Naive thymus-derived CD4-positive, alpha-beta T cell (primary cell): ENCODE measurements around the gene TMEM86A. TPM values are rescaled to one million over a fixed set of nuclear protein-coding genes. Genes with fewer than 3 reads are reported as not detected.

Experiments used
- ATAC-seq: fragments of 150-1000 bp; cut with Tn5 transposase; 2 replicates; pipeline ENCODE4 v1.10.0; 2021; ENCODE audit warnings: mild to moderate bottlenecking, moderate library complexity
- CTCF ChIA-PET: fragments of 350-600 bp; sonication (Branson Sonifier 250); formaldehyde crosslinking; loops from one replicate; lab custom pipeline; 2021; ENCODE audit warnings: antibody characterized with exemption; lab: Charles Lee
- POLR2A ChIA-PET: fragments of 350-600 bp; sonication (Branson Sonifier 250); formaldehyde crosslinking; loops from one replicate; lab custom pipeline; 2021; ENCODE audit warnings: antibody characterized with exemption, inconsistent platforms; lab: Charles Lee
- DNase-seq, 9 donors: peaks; one replicate each; pipeline versions ENCODE4 v3.0.0 to v3.0.0-alpha.2; 2020 to 2022; ENCODE audit warnings: mixed read lengths in 1 of 9
- H3K27ac ChIP-seq: one replicate; pipeline ENCODE4 v1.7.0; 2013; ENCODE audit warnings: mild to moderate bottlenecking, low read depth, low read length, moderate library complexity
- H3K27me3 ChIP-seq, 2 donors: one replicate each; pipeline ENCODE4 v1.7.0; 2013; ENCODE audit warnings: low read length in 2 of 2, mild to moderate bottlenecking in 2 of 2, moderate library complexity in 2 of 2; ENCODE audit not compliant: control insufficient read depth in 2 of 2, insufficient read depth in 2 of 2
- H3K36me3 ChIP-seq, 3 experiments: 1 replicate in 2 of 3; 2 replicates in 1 of 3; pipeline ENCODE4 v1.7.0; 2013; ENCODE audit warnings: low read length in 3 of 3, mild to moderate bottlenecking in 3 of 3, moderate library complexity in 1 of 3; ENCODE audit not compliant: insufficient read depth in 3 of 3, control insufficient read depth in 2 of 3
- H3K4me1 ChIP-seq, 2 donors: one replicate each; pipeline ENCODE4 v1.7.0; 2013; ENCODE audit warnings: low read length in 2 of 2, mild to moderate bottlenecking in 2 of 2, moderate library complexity in 1 of 2; ENCODE audit not compliant: control insufficient read depth in 2 of 2, insufficient read depth in 2 of 2
- H3K4me3 ChIP-seq: 2 replicates; pipeline ENCODE4 v1.7.0; 2013; ENCODE audit warnings: mild to moderate bottlenecking, low read length
- H3K9me3 ChIP-seq, 3 experiments: 1 replicate in 2 of 3; 2 replicates in 1 of 3; pipeline ENCODE4 v1.7.0; 2013; ENCODE audit warnings: low read length in 3 of 3; ENCODE audit not compliant: control insufficient read depth in 2 of 3
- H3K27ac Mint-ChIP-seq, 9 donors: one replicate each; pipeline ENCODE4 v1.8.0; 2020 to 2022; ENCODE audit warnings: mixed read lengths in 9 of 9, mild to moderate bottlenecking in 8 of 9, moderate library complexity in 5 of 9, inconsistent platforms in 2 of 9
- H3K27me3 Mint-ChIP-seq, 5 donors: one replicate each; pipeline ENCODE4 v1.8.0; 2021 to 2022; ENCODE audit warnings: mixed read lengths in 5 of 5, mild to moderate bottlenecking in 1 of 5
- H3K36me3 Mint-ChIP-seq, 5 donors: one replicate each; pipeline ENCODE4 v1.8.0; 2020 to 2022; ENCODE audit warnings: mixed read lengths in 5 of 5, mild to moderate bottlenecking in 3 of 5, inconsistent platforms in 1 of 5
- H3K4me1 Mint-ChIP-seq, 7 donors: one replicate each; pipeline ENCODE4 v1.8.0; 2020 to 2022; ENCODE audit warnings: mixed read lengths in 7 of 7, mild to moderate bottlenecking in 3 of 7, inconsistent platforms in 1 of 7
- H3K4me3 Mint-ChIP-seq, 10 donors: one replicate each; pipeline ENCODE4 v1.8.0; 2020 to 2022; ENCODE audit warnings: mild to moderate bottlenecking in 10 of 10, mixed read lengths in 10 of 10, moderate library complexity in 6 of 10, inconsistent platforms in 2 of 10
- H3K9me3 Mint-ChIP-seq, 11 donors: one replicate each; pipeline ENCODE4 v1.8.0; 2020 to 2022; ENCODE audit warnings: mixed read lengths in 11 of 11, mild to moderate bottlenecking in 4 of 11, inconsistent platforms in 1 of 11, moderate library complexity in 1 of 11
- intact Hi-C, 2 donors: fragments of 100-400 bp; cut with micrococcal nuclease; formaldehyde crosslinking; loops; one replicate each; pipeline ENCODE4 v1.15.1; 2023
- polyA plus RNA-seq, 2 donors: library from polyadenylated mRNA; unstranded; fragments of 300-500 nt; fragmentation: Illumina TruSeq; gene quantifications; one replicate each; pipeline ENCODE4 v1.2.3, GENCODE V29; 2021
- total RNA-seq, 6 experiments: library from RNA in 5 of 6; stranded (reverse) in 5 of 6; gene quantifications; 1 replicate in 5 of 6; 2 replicates in 1 of 6; pipeline ENCODE4 v1.2.3 and lab custom pipeline; 2021 to 2026

Gene TMEM86A
- total and polyA plus RNA-seq, 7 experiments from 2014 or later = 0.53 to 6.5 (median 4.3) TPM

GRCh38 chr11:18696638-18697225 lies 1.8 kb upstream of the TMEM86A start:
- Mint-ChIP-seq H3K27me3 (peaks cover 0 to 35% (median 0%) of the 10 kb centered on the region in 5 donors), H3K27ac (peak overlapping the region in 5 of 9 donors; percentile 14 to 90 (median 25)), H3K4me3 (peak overlapping the region in 2 of 10 donors; percentile 5 to 63), H3K36me3 (no peaks in the 10 kb centered on the region), H3K4me1 (peaks cover 19 to 23% (median 20%) of the 10 kb centered on the region in 7 donors), H3K9me3 (no peaks in the 10 kb centered on the region)
- POLR2A ChIA-PET = interaction anchor here (1.4 kb wide), 1 partner anchor 13 kb away, joined by 4 read pairs; no protein-coding TSS in a partner anchor
- no peaks in the 10 kb centered on the region for H3K27me3 ChIP-seq
- ATAC-seq (no peak), DNase-seq (no peak)
- CTCF ChIA-PET = no interaction called here
- H3K4me1 ChIP-seq = peaks cover 6% of the 10 kb centered on the region in 2 donors
- no peak overlapping the region for H3K27ac ChIP-seq
- H3K36me3 ChIP-seq = no peaks in the 10 kb centered on the region
- H3K4me3 ChIP-seq = no peak overlapping the region
- no peaks in the 10 kb centered on the region for H3K9me3 ChIP-seq
- intact Hi-C loops = loop anchor here (5.0 to 10.0 kb wide), 2 partner anchors 44 to 682 kb away; partner anchors contain the start of gene SERGEF (in 1 of the 2)

GRCh38 chr11:18697576-18697975 lies 1.0 kb upstream of the TMEM86A start:
- no peaks in the 10 kb centered on the region for H3K36me3 ChIP-seq
- H3K4me1 ChIP-seq = peaks cover 6% of the 10 kb centered on the region in 2 donors
- Mint-ChIP-seq H3K9me3 (no peaks in the 10 kb centered on the region), H3K4me1 (peaks cover 19 to 23% (median 20%) of the 10 kb centered on the region in 7 donors), H3K27ac (peak overlapping the region in 7 of 9 donors; percentile 8 to 94 (median 50)), H3K36me3 (no peaks in the 10 kb centered on the region), H3K27me3 (peaks cover 0 to 35% (median 0%) of the 10 kb centered on the region in 5 donors), H3K4me3 (peak overlapping the region in 5 of 10 donors; percentile 70 to 85 (median 81))
- no peaks in the 10 kb centered on the region for H3K9me3 ChIP-seq
- no peak overlapping the region for H3K27ac ChIP-seq
- no peaks in the 10 kb centered on the region for H3K27me3 ChIP-seq
- H3K4me3 ChIP-seq = no peak overlapping the region
- POLR2A ChIA-PET = interaction anchor here (1.1 to 2.1 kb wide), 6 partner anchors 8 to 172 kb away, joined by 3 to 12 read pairs (median 4); partner anchors contain the start of gene SPTY2D1
- CTCF ChIA-PET = interaction anchor here (0.6 to 1.7 kb wide), 2 partner anchors 25 to 26 kb away, joined by 3 to 15 read pairs; no protein-coding TSS in a partner anchor
- intact Hi-C loops = loop anchor here (5.0 to 10.0 kb wide), 2 partner anchors 45 to 683 kb away; partner anchors contain the start of gene SERGEF (in 1 of the 2)
- DNase-seq (no peak), ATAC-seq (no peak)

GRCh38 chr11:18699269-18699596 lies 654 bp downstream of the TMEM86A start:
- intact Hi-C loops = loop anchor here (5.0 to 10.0 kb wide), 2 partner anchors 47 to 684 kb away; partner anchors contain the start of gene SERGEF (in 1 of the 2)
- H3K36me3 Mint-ChIP-seq = no peaks in the 10 kb centered on the region
- no peak for DNase-seq
- peak overlapping the region; percentile 42 to 88 (median 84) for H3K27ac Mint-ChIP-seq
- peaks cover 0 to 45% (median 0%) of the 10 kb centered on the region in 5 donors for H3K27me3 Mint-ChIP-seq
- H3K4me1 Mint-ChIP-seq = peaks cover 12 to 30% (median 20%) of the 10 kb centered on the region in 7 donors
- ChIA-PET POLR2A (interaction anchor here (0.9 to 2.1 kb wide), 3 partner anchors 9 to 65 kb away, joined by 4 to 12 read pairs (median 6); partner anchors contain the start of gene SPTY2D1), CTCF (no interaction called here)
- H3K4me3 ChIP-seq = peak overlapping the region; percentile 42
- H3K36me3 ChIP-seq = no peaks in the 10 kb centered on the region
- H3K4me3 Mint-ChIP-seq = peak overlapping the region; percentile 61 to 89 (median 82)
- ATAC-seq = no peak
- no peaks in the 10 kb centered on the region for H3K27me3 ChIP-seq
- H3K4me1 ChIP-seq = peaks cover 6% of the 10 kb centered on the region in 2 donors
- H3K9me3 Mint-ChIP-seq = no peaks in the 10 kb centered on the region
- H3K9me3 ChIP-seq = no peaks in the 10 kb centered on the region
- H3K27ac ChIP-seq = peak overlapping the region; percentile 72

- DNase-seq (no peak), ATAC-seq (no peak)
- Mint-ChIP-seq H3K36me3 (no peaks in the 10 kb centered on the region), H3K27ac (peak overlapping the region; percentile 42 to 90 (median 84)), H3K9me3 (no peaks in the 10 kb centered on the region), H3K27me3 (peaks cover 0 to 52% (median 0%) of the 10 kb centered on the region in 5 donors), H3K4me3 (peak overlapping the region; percentile 61 to 89 (median 82)), H3K4me1 (peaks cover 13 to 36% (median 27%) of the 10 kb centered on the region in 7 donors)
- CTCF ChIA-PET = no interaction called here
- intact Hi-C loops = loop anchor here (5.0 to 10.0 kb wide), 2 partner anchors 48 to 685 kb away; partner anchors contain the start of gene SERGEF (in 1 of the 2)
- Histone ChIP-seq H3K4me3 (no peak overlapping the region), H3K27me3 (no peaks in the 10 kb centered on the region), H3K36me3 (no peaks in the 10 kb centered on the region), H3K4me1 (peaks cover 6% of the 10 kb centered on the region in 2 donors), H3K27ac (no peak overlapping the region), H3K9me3 (no peaks in the 10 kb centered on the region)
- POLR2A ChIA-PET = interaction anchor here (0.9 kb wide), 2 partner anchors 8 to 174 kb away, joined by 3 to 4 read pairs; no protein-coding TSS in a partner anchor
Measured at GRCh38 chr11:18699848-18700261, 1.3 kb downstream of the TMEM86A start.

- Mint-ChIP-seq H3K27ac (peak overlapping the region in 6 of 9 donors; percentile 42 to 90 (median 79)), H3K9me3 (no peaks in the 10 kb centered on the region), H3K36me3 (no peaks in the 10 kb centered on the region), H3K27me3 (peaks cover 0 to 57% (median 0%) of the 10 kb centered on the region in 5 donors), H3K4me1 (peaks cover 17 to 41% (median 32%) of the 10 kb centered on the region in 7 donors), H3K4me3 (peak overlapping the region; percentile 61 to 89 (median 82))
- ChIA-PET POLR2A (interaction anchor here (0.9 kb wide), 1 partner anchor 174 kb away, joined by 3 read pairs; no protein-coding TSS in a partner anchor), CTCF (no interaction called here)
- Histone ChIP-seq H3K27ac (no peak overlapping the region), H3K36me3 (no peaks in the 10 kb centered on the region), H3K4me3 (no peak overlapping the region), H3K27me3 (no peaks in the 10 kb centered on the region), H3K4me1 (peaks cover 9 to 11% of the 10 kb centered on the region in 2 donors), H3K9me3 (no peaks in the 10 kb centered on the region)
- intact Hi-C loops = no loop called here
- no peak for DNase-seq
- no peak for ATAC-seq
Measured at GRCh38 chr11:18700375-18700774, 1.8 kb downstream of the TMEM86A start.

GRCh38 chr11:18700872-18701271 lies 2.3 kb downstream of the TMEM86A start:
- Mint-ChIP-seq H3K27me3 (peaks cover 0 to 58% (median 0%) of the 10 kb centered on the region in 5 donors), H3K4me1 (peaks cover 22 to 45% (median 37%) of the 10 kb centered on the region in 7 donors), H3K36me3 (no peaks in the 10 kb centered on the region), H3K9me3 (no peaks in the 10 kb centered on the region), H3K27ac (peak overlapping the region in 3 of 9 donors; percentile 14 to 25 (median 14)), H3K4me3 (peak overlapping the region in 5 of 10 donors; percentile 11 to 75 (median 55))
- ChIA-PET CTCF (no interaction called here), POLR2A (no interaction called here)
- H3K36me3 ChIP-seq = no peaks in the 10 kb centered on the region
- H3K27me3 ChIP-seq = no peaks in the 10 kb centered on the region
- DNase-seq = no peak
- peaks cover 14 to 16% of the 10 kb centered on the region in 2 donors for H3K4me1 ChIP-seq
- intact Hi-C loops = no loop called here
- no peak overlapping the region for H3K4me3 ChIP-seq
- H3K9me3 ChIP-seq = no peaks in the 10 kb centered on the region
- H3K27ac ChIP-seq = no peak overlapping the region
- no peak for ATAC-seq
